ENCODE data around the gene DNAJC13.
"Not testable (repeated sequence)": the region's sequence is repeated elsewhere in the genome, so short reads cannot be mapped to it uniquely, and the experiment has no call there.

Gene DNAJC13

GRCh38 chr3:132395126-132395525, 22.2 kb upstream of the DNAJC13 start:
- no peaks in the 10 kb centered on the region for H3K79me2 ChIP-seq (ENCODE audit: insufficient read depth, low read length)
- H3K9me3 ChIP-seq (ENCODE audit: low read length): no peaks in the 10 kb centered on the region
- peaks cover 4% of the 10 kb centered on the region; the same call in 1 of the 2 replicates for H3K27me3 ChIP-seq (ENCODE audit: insufficient read depth, low read length)
- no peaks in the 10 kb centered on the region for H3K36me3 ChIP-seq (ENCODE audit: insufficient read depth, low read length)
- H3F3A ChIP-seq (ENCODE audit: insufficient read depth, low read length): no peaks in the 10 kb centered on the region
- H4K20me1 ChIP-seq (ENCODE audit: insufficient read depth, low read length): no peaks in the 10 kb centered on the region
- H3K4me1 ChIP-seq (ENCODE audit: insufficient read depth, low read length, severe bottlenecking): no peaks in the 10 kb centered on the region
- TF ChIP-seq EZH2 (IDR thresholded peaks at IDR 0.05; ENCODE audit: borderline replicate concordance, low read length) (no peak), CTCF (IDR thresholded peaks at IDR 0.05; ENCODE audit: low read length) (no peak)
- H3K27ac ChIP-seq (ENCODE audit: low read depth, low read length, poor library complexity, severe bottlenecking): no peak overlapping the region
- no peak overlapping the region for H3K4me2 ChIP-seq (ENCODE audit: low read length)
- H3K9me2 ChIP-seq (ENCODE audit: low read depth, low read length): no peaks in the 10 kb centered on the region
- H3K9ac ChIP-seq (ENCODE audit: low read length): no peak overlapping the region
- H3K4me3 ChIP-seq (ENCODE audit: low read depth, low read length, poor library complexity, severe bottlenecking): no peak overlapping the region
- H2AFZ ChIP-seq (ENCODE audit: low read length): no peak overlapping the region

- Histone ChIP-seq H3K79me2 (ENCODE audit: insufficient read depth, low read length) (no peaks in the 10 kb centered on the region), H3K9ac (ENCODE audit: low read length) (no peak overlapping the region), H3K36me3 (ENCODE audit: insufficient read depth, low read length) (no peaks in the 10 kb centered on the region), H3K4me1 (ENCODE audit: insufficient read depth, low read length, severe bottlenecking) (no peaks in the 10 kb centered on the region), H4K20me1 (ENCODE audit: insufficient read depth, low read length) (no peaks in the 10 kb centered on the region), H3K4me2 (ENCODE audit: low read length) (no peak overlapping the region), H3K27ac (ENCODE audit: low read depth, low read length, poor library complexity, severe bottlenecking) (no peak overlapping the region), H2AFZ (ENCODE audit: low read length) (no peak overlapping the region), H3K9me3 (ENCODE audit: low read length) (no peaks in the 10 kb centered on the region), H3K27me3 (ENCODE audit: insufficient read depth, low read length) (peaks cover 4% of the 10 kb centered on the region; the same call in 1 of the 2 replicates), H3K9me2 (ENCODE audit: low read depth, low read length) (no peaks in the 10 kb centered on the region), H3F3A (ENCODE audit: insufficient read depth, low read length) (no peaks in the 10 kb centered on the region), H3K4me3 (ENCODE audit: low read depth, low read length, poor library complexity, severe bottlenecking) (no peak overlapping the region)
- no peak for TF ChIP-seq CTCF (IDR thresholded peaks at IDR 0.05; ENCODE audit: low read length)
- no peak for TF ChIP-seq EZH2 (IDR thresholded peaks at IDR 0.05; ENCODE audit: borderline replicate concordance, low read length)
These were observed 21.0 kb upstream of the DNAJC13 start for GRCh38 chr3:132396255-132396654.

- not testable (repeated sequence) for H3K4me1 ChIP-seq (ENCODE audit: insufficient read depth, low read length, severe bottlenecking); H3K36me3 ChIP-seq (ENCODE audit: insufficient read depth, low read length); H3K79me2 ChIP-seq (ENCODE audit: insufficient read depth, low read length); H2AFZ ChIP-seq (ENCODE audit: low read length); H4K20me1 ChIP-seq (ENCODE audit: insufficient read depth, low read length); H3K4me3 ChIP-seq (ENCODE audit: low read depth, low read length, poor library complexity, severe bottlenecking); H3K9ac ChIP-seq (ENCODE audit: low read length); H3K27ac ChIP-seq (ENCODE audit: low read depth, low read length, poor library complexity, severe bottlenecking); H3K4me2 ChIP-seq (ENCODE audit: low read length); H3K9me3 ChIP-seq (ENCODE audit: low read length); H3F3A ChIP-seq (ENCODE audit: insufficient read depth, low read length); H3K27me3 ChIP-seq (ENCODE audit: insufficient read depth, low read length); H3K9me2 ChIP-seq (ENCODE audit: low read depth, low read length)
These were observed 20.5 kb upstream of the DNAJC13 start for GRCh38 chr3:132396776-132397175.

- H3K4me2 ChIP-seq (ENCODE audit: low read length): no peak overlapping the region
- no peak overlapping the region for H3K9ac ChIP-seq (ENCODE audit: low read length)
- no peaks in the 10 kb centered on the region for H4K20me1 ChIP-seq (ENCODE audit: insufficient read depth, low read length)
- H3K36me3 ChIP-seq (ENCODE audit: insufficient read depth, low read length): no peaks in the 10 kb centered on the region
- peaks cover 3% of the 10 kb centered on the region for H3K4me1 ChIP-seq (ENCODE audit: insufficient read depth, low read length, severe bottlenecking)
- no peaks in the 10 kb centered on the region for H3K9me2 ChIP-seq (ENCODE audit: low read depth, low read length)
- no peaks in the 10 kb centered on the region for H3K9me3 ChIP-seq (ENCODE audit: low read length)
- no peak overlapping the region for H3K4me3 ChIP-seq (ENCODE audit: low read depth, low read length, poor library complexity, severe bottlenecking)
- no peaks in the 10 kb centered on the region for H3F3A ChIP-seq (ENCODE audit: insufficient read depth, low read length)
- H3K27ac ChIP-seq (ENCODE audit: low read depth, low read length, poor library complexity, severe bottlenecking): no peak overlapping the region
- no peaks in the 10 kb centered on the region for H3K79me2 ChIP-seq (ENCODE audit: insufficient read depth, low read length)
- TF ChIP-seq CTCF (IDR thresholded peaks at IDR 0.05; ENCODE audit: low read length) (peak; percentile 99), EZH2 (IDR thresholded peaks at IDR 0.05; ENCODE audit: borderline replicate concordance, low read length) (no peak)
- H3K27me3 ChIP-seq (ENCODE audit: insufficient read depth, low read length): peaks cover 4% of the 10 kb centered on the region; the same call in 1 of the 2 replicates
- H2AFZ ChIP-seq (ENCODE audit: low read length): no peak overlapping the region
These were observed 18.0 kb upstream of the DNAJC13 start for GRCh38 chr3:132399054-132399929.
